Duodenal mucosa (tissue), 2 donors: ENCODE measurements around the gene SLAIN1.

Experiments
- H3K27ac ChIP-seq: one replicate; pipeline ENCODE4 v1.7.0; 2013; ENCODE audit warnings: low read depth, low read length
- H3K27me3 ChIP-seq, 2 donors: one replicate each; pipeline ENCODE4 v1.7.0; 2013; ENCODE audit warnings: low read length in 2 of 2, control low read depth in 1 of 2; ENCODE audit not compliant: insufficient read depth in 2 of 2, control insufficient read depth in 1 of 2
- H3K36me3 ChIP-seq, 2 donors: one replicate each; pipeline ENCODE4 v1.7.0; 2013; ENCODE audit warnings: low read length in 2 of 2, control low read depth in 1 of 2; ENCODE audit not compliant: insufficient read depth in 2 of 2, control insufficient read depth in 1 of 2
- H3K4me1 ChIP-seq, 2 donors: one replicate each; pipeline ENCODE4 v1.7.0; 2013; ENCODE audit warnings: low read length in 2 of 2, control low read depth in 1 of 2; ENCODE audit not compliant: insufficient read depth in 2 of 2, control insufficient read depth in 1 of 2
- H3K4me3 ChIP-seq, 2 donors: one replicate each; pipeline ENCODE4 v1.7.0; 2013; ENCODE audit warnings: low read length in 2 of 2, low read depth in 1 of 2
- H3K9ac ChIP-seq, 2 donors: one replicate each; pipeline ENCODE4 v1.7.0; 2013; ENCODE audit warnings: low read length in 2 of 2, low read depth in 1 of 2
- H3K9me3 ChIP-seq, 2 donors: one replicate each; pipeline ENCODE4 v1.7.0; 2013; ENCODE audit warnings: low read length in 2 of 2, control low read depth in 1 of 2; ENCODE audit not compliant: control insufficient read depth in 1 of 2

Gene SLAIN1

GRCh38 chr13:77786695-77787287 lies 89.3 kb downstream of the SLAIN1 start:
- Histone ChIP-seq H3K9ac (no peak overlapping the region), H3K27ac (no peak overlapping the region), H3K27me3 (no peaks in the 10 kb centered on the region), H3K9me3 (peaks cover 13 to 16% of the 10 kb centered on the region in 2 donors), H3K4me3 (no peak overlapping the region), H3K4me1 (no peaks in the 10 kb centered on the region), H3K36me3 (no peaks in the 10 kb centered on the region)

- Histone ChIP-seq H3K27ac (no peak overlapping the region), H3K36me3 (no peaks in the 10 kb centered on the region), H3K27me3 (no peaks in the 10 kb centered on the region), H3K4me1 (no peaks in the 10 kb centered on the region), H3K9ac (no peak overlapping the region), H3K9me3 (peaks cover 15 to 16% of the 10 kb centered on the region in 2 donors), H3K4me3 (no peak overlapping the region)
Observed at GRCh38 chr13:77789376-77789775, 91.9 kb downstream of the SLAIN1 start.

GRCh38 chr13:77800219-77800618 lies 102.7 kb downstream of the SLAIN1 start:
- no peak overlapping the region for H3K9ac ChIP-seq
- H3K36me3 ChIP-seq: no peaks in the 10 kb centered on the region
- H3K27me3 ChIP-seq: no peaks in the 10 kb centered on the region
- no peaks in the 10 kb centered on the region for H3K4me1 ChIP-seq
- no peak overlapping the region for H3K27ac ChIP-seq
- no peaks in the 10 kb centered on the region for H3K9me3 ChIP-seq
- H3K4me3 ChIP-seq: no peak overlapping the region

- no peak overlapping the region for H3K27ac ChIP-seq
- no peak overlapping the region for H3K4me3 ChIP-seq
Observed at GRCh38 chr13:77806518-77806917, 109.0 kb downstream of the SLAIN1 start.

GRCh38 chr13:77807431-77808135 lies 110.1 kb downstream of the SLAIN1 start:
- Histone ChIP-seq H3K36me3 (no peaks in the 10 kb centered on the region), H3K27ac (no peak overlapping the region), H3K9ac (no peak overlapping the region), H3K9me3 (no peaks in the 10 kb centered on the region), H3K4me3 (no peak overlapping the region), H3K27me3 (no peaks in the 10 kb centered on the region), H3K4me1 (peaks cover 0 to 3% of the 10 kb centered on the region in 2 donors)

More at GRCh38 chr13:77806518-77806917, 109.0 kb downstream of the SLAIN1 start:
- Histone ChIP-seq H3K9me3 (no peaks in the 10 kb centered on the region), H3K4me1 (peaks cover 0 to 3% of the 10 kb centered on the region in 2 donors), H3K27me3 (no peaks in the 10 kb centered on the region), H3K36me3 (no peaks in the 10 kb centered on the region), H3K9ac (no peak overlapping the region)

GRCh38 chr13:77810430-77810829 lies 112.9 kb downstream of the SLAIN1 start:
- Histone ChIP-seq H3K9me3 (no peaks in the 10 kb centered on the region), H3K4me1 (peaks cover 0 to 3% of the 10 kb centered on the region in 2 donors), H3K36me3 (no peaks in the 10 kb centered on the region), H3K27ac (no peak overlapping the region), H3K27me3 (no peaks in the 10 kb centered on the region), H3K4me3 (no peak overlapping the region), H3K9ac (no peak overlapping the region)

GRCh38 chr13:77810878-77811277 lies 113.4 kb downstream of the SLAIN1 start:
- H3K27me3 ChIP-seq: no peaks in the 10 kb centered on the region
- H3K9me3 ChIP-seq: no peaks in the 10 kb centered on the region
- H3K4me1 ChIP-seq: peaks cover 0 to 3% of the 10 kb centered on the region in 2 donors
- H3K9ac ChIP-seq: no peak overlapping the region
- H3K4me3 ChIP-seq: no peak overlapping the region
- H3K36me3 ChIP-seq: no peaks in the 10 kb centered on the region
- no peak overlapping the region for H3K27ac ChIP-seq

GRCh38 chr13:77811381-77811780 lies 113.9 kb downstream of the SLAIN1 start:
- Histone ChIP-seq H3K9me3 (no peaks in the 10 kb centered on the region), H3K27me3 (no peaks in the 10 kb centered on the region), H3K9ac (no peak overlapping the region), H3K4me3 (no peak overlapping the region), H3K4me1 (peaks cover 0 to under 1% of the 10 kb centered on the region in 2 donors), H3K36me3 (no peaks in the 10 kb centered on the region), H3K27ac (no peak overlapping the region)

GRCh38 chr13:77811981-77812380 lies 114.5 kb downstream of the SLAIN1 start:
- Histone ChIP-seq H3K36me3 (no peaks in the 10 kb centered on the region), H3K4me1 (no peaks in the 10 kb centered on the region), H3K4me3 (no peak overlapping the region), H3K9me3 (no peaks in the 10 kb centered on the region), H3K27ac (no peak overlapping the region), H3K27me3 (no peaks in the 10 kb centered on the region), H3K9ac (no peak overlapping the region)
